ENCODE data around the gene FBXL16. TPM values are rescaled to one million over a fixed set of nuclear protein-coding genes. Genes with fewer than 3 reads are reported as not detected.
A peak's percentile ranks its signal among the peaks of the same experiment; 100 is the strongest.

The FBXL16 gene
- total RNA-seq, 1 donor from 2014 or later = 0.13 TPM

GRCh38 chr16:681746-682427 lies 23.7 kb downstream of the FBXL16 start:
- peaks cover 58% of the 10 kb centered on the region for H3F3A ChIP-seq (ENCODE audit: low read depth)
- H2AFZ ChIP-seq (replicated peaks) = no peak overlapping the region
- no peaks in the 10 kb centered on the region for H3K9me3 Mint-ChIP-seq
- H3K4me2 ChIP-seq = peak overlapping the region; percentile 100
- no peak overlapping the region for H3K27ac ChIP-seq
- peaks cover 14% of the 10 kb centered on the region for H3K4me1 ChIP-seq
- no peaks in the 10 kb centered on the region for H3K27me3 ChIP-seq
- no peak overlapping the region for H3K27ac Mint-ChIP-seq
- no peak overlapping the region for H3K9ac ChIP-seq
- peaks cover 33% of the 10 kb centered on the region for H3K79me2 ChIP-seq (ENCODE audit: low read depth)
- H3K36me3 Mint-ChIP-seq = peaks cover 3% of the 10 kb centered on the region
- H3K4me1 Mint-ChIP-seq = peaks cover 25% of the 10 kb centered on the region
- peaks cover 2% of the 10 kb centered on the region for H3K36me3 ChIP-seq
- peaks cover 34% of the 10 kb centered on the region for H4K20me1 ChIP-seq (ENCODE audit: low read depth)
- DNase-seq (ENCODE audit: low spot score) = no peak
- TF ChIP-seq EZH2 (IDR thresholded peaks at IDR 0.05) (no peak), EZH2phosphoT487 (IDR thresholded peaks at IDR 0.05) (no peak), CTCF (IDR thresholded peaks at IDR 0.05) (no peak)
- H3K27me3 Mint-ChIP-seq (ENCODE audit: insufficient read depth, low read depth) = peaks cover 8% of the 10 kb centered on the region
- H3K4me3 ChIP-seq = peak overlapping the region; percentile 94
- no peaks in the 10 kb centered on the region for H3K9me3 ChIP-seq (ENCODE audit: low read depth)
- H3K4me3 Mint-ChIP-seq = peak overlapping the region; percentile 82

- peaks cover 25% of the 10 kb centered on the region for H3K4me1 Mint-ChIP-seq
- Histone ChIP-seq H3K4me1 (peaks cover 14% of the 10 kb centered on the region), H3K9me3 (ENCODE audit: low read depth) (no peaks in the 10 kb centered on the region), H3K9ac (peak overlapping the region; percentile 75), H3K27ac (no peak overlapping the region), H3K36me3 (peaks cover 2% of the 10 kb centered on the region), H4K20me1 (ENCODE audit: low read depth) (peaks cover 34% of the 10 kb centered on the region), H3K79me2 (ENCODE audit: low read depth) (peaks cover 33% of the 10 kb centered on the region), H3K27me3 (peaks cover 3% of the 10 kb centered on the region), H3K4me3 (peak overlapping the region; percentile 94), H2AFZ (replicated peaks) (no peak overlapping the region), H3K4me2 (peak overlapping the region; percentile 100), H3F3A (ENCODE audit: low read depth) (peaks cover 60% of the 10 kb centered on the region)
- H3K9me3 Mint-ChIP-seq = no peaks in the 10 kb centered on the region
- H3K36me3 Mint-ChIP-seq = peaks cover 3% of the 10 kb centered on the region
- TF ChIP-seq EZH2 (IDR thresholded peaks at IDR 0.05) (no peak), CTCF (IDR thresholded peaks at IDR 0.05) (peak; percentile 26)
- H3K27ac Mint-ChIP-seq = no peak overlapping the region
- peak overlapping the region; percentile 82 for H3K4me3 Mint-ChIP-seq
- H3K27me3 Mint-ChIP-seq (ENCODE audit: insufficient read depth, low read depth) = peaks cover 8% of the 10 kb centered on the region
- DNase-seq (ENCODE audit: low spot score) = peak; percentile 53
Observed at GRCh38 chr16:680967-681745, 24.4 kb downstream of the FBXL16 start.

GRCh38 chr16:680625-680945 lies 25.0 kb downstream of the FBXL16 start:
- peak overlapping the region; percentile 94 for H3K4me3 ChIP-seq
- H2AFZ ChIP-seq (replicated peaks) = no peak overlapping the region

More at GRCh38 chr16:680625-680945, 25.0 kb downstream of the FBXL16 start:
- DNase-seq (ENCODE audit: low spot score) = no peak
- H3K9ac ChIP-seq = peak overlapping the region; percentile 75
- TF ChIP-seq EZH2 (IDR thresholded peaks at IDR 0.05) = no peak
- no peak for TF ChIP-seq EZH2phosphoT487 (IDR thresholded peaks at IDR 0.05)
- TF ChIP-seq CTCF (IDR thresholded peaks at IDR 0.05) = no peak
- peaks cover 33% of the 10 kb centered on the region for H3K79me2 ChIP-seq (ENCODE audit: low read depth)
- peak overlapping the region; percentile 100 for H3K4me2 ChIP-seq
- peaks cover 9% of the 10 kb centered on the region for H3K27me3 ChIP-seq
- Mint-ChIP-seq H3K4me1 (peaks cover 25% of the 10 kb centered on the region), H3K27me3 (ENCODE audit: insufficient read depth, low read depth) (peaks cover 8% of the 10 kb centered on the region), H3K9me3 (no peaks in the 10 kb centered on the region), H3K36me3 (peaks cover 3% of the 10 kb centered on the region), H3K27ac (no peak overlapping the region), H3K4me3 (peak overlapping the region; percentile 82)
- peaks cover 34% of the 10 kb centered on the region for H4K20me1 ChIP-seq (ENCODE audit: low read depth)
- peaks cover 14% of the 10 kb centered on the region for H3K4me1 ChIP-seq
- H3K36me3 ChIP-seq = peaks cover 2% of the 10 kb centered on the region
- H3F3A ChIP-seq (ENCODE audit: low read depth) = peaks cover 59% of the 10 kb centered on the region
- H3K27ac ChIP-seq = peak overlapping the region; percentile 72
- H3K9me3 ChIP-seq (ENCODE audit: low read depth) = no peaks in the 10 kb centered on the region
